BJ (cell line): ENCODE measurements around the gene SEMA3D. TPM values are rescaled to one million over a fixed set of nuclear protein-coding genes. Genes with fewer than 3 reads are reported as not detected.

ENCODE experiments used
- CTCF ChIA-PET: fragments of 350-600 bp; formaldehyde crosslinking; extraction: SDS; loops from one replicate; lab custom pipeline; 2021; ENCODE audit warnings: antibody characterized with exemption, inconsistent platforms; lab: Yijun Ruan, JAX
- POLR2A ChIA-PET: fragments of 300-600 bp; sonication (Branson Sonifier 250); formaldehyde crosslinking; extraction: SDS; loops from one replicate; lab custom pipeline; 2021; ENCODE audit warnings: antibody characterized with exemption; lab: Charles Lee
- DNase-seq: peaks from one replicate; pipeline ENCODE4 v3.0.0-alpha.2; 2011; ENCODE audit warnings: low read depth
- H3K27me3 ChIP-seq: 2 replicates; pipeline ENCODE4 v1.6.0; 2011; ENCODE audit warnings: low read length; ENCODE audit not compliant: control insufficient read depth, insufficient read depth
- H3K36me3 ChIP-seq: 2 replicates; pipeline ENCODE4 v1.5.1; 2011; ENCODE audit warnings: low read length; ENCODE audit not compliant: control insufficient read depth, insufficient read depth
- H3K4me3 ChIP-seq: 2 replicates; pipeline ENCODE4 v1.5.1; 2011; ENCODE audit warnings: low read depth, mild to moderate bottlenecking, control low read depth, low read length
- CTCF ChIP-seq: IDR thresholded peaks from 2 replicates; pipeline ENCODE4 v1.5.1; 2011; ENCODE audit warnings: low read depth, mild to moderate bottlenecking, control low read depth, inconsistent platforms, low read length, moderate library complexity; ENCODE audit not compliant: insufficient read depth
- polyA plus RNA-seq: library from polyadenylated mRNA; depleted of rRNA; stranded (reverse); fragments of >200 nt; gene quantifications from 2 replicates; pipeline ENCODE4 v1.2.3, GENCODE V29; 2011

Gene SEMA3D
- polyA plus RNA-seq, 1 experiment, result 19.9 TPM

DNA sequence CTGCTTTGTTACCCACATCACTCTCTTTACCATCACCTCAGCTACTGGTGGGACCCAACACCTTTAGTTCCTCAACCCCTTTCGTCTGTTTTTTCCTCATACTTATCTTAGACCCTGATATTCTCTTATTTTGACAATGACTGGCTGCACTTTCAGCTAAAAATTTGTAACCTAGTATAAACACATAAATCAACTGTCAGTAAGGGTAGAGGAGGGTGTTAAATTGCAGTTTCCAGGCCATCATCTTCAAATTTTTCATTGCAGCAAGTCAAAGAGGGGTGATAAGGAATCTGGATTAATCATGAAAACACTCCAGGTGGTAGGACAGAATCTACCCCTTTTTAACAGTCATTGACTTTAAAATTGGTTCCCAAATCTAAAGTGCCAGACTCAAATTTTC is 27.9 kb downstream of the SEMA3D start:
- TF ChIP-seq CTCF, result no peak
- DNase-seq, result no peak
- CTCF ChIA-PET, result no interaction called here

GRCh38 chr7:85156661-85157208 is 30.1 kb downstream of the SEMA3D start:
- Histone ChIP-seq H3K36me3 (no peaks in the 10 kb centered on the region), H3K27me3 (no peaks in the 10 kb centered on the region), H3K4me3 (no peak overlapping the region)
- no peak for DNase-seq
- ChIA-PET CTCF (interaction anchor here (1.1 kb wide), 1 partner anchor 107 kb away, joined by 4 read pairs; no protein-coding TSS in a partner anchor), POLR2A (no interaction called here)
- no peak for TF ChIP-seq CTCF

More for the DNA sequence above, 27.9 kb downstream of the SEMA3D start:
- H3K4me3 ChIP-seq, result no peak overlapping the region
- H3K36me3 ChIP-seq, result no peaks in the 10 kb centered on the region
- no peaks in the 10 kb centered on the region for H3K27me3 ChIP-seq
- POLR2A ChIA-PET, result no interaction called here

- Histone ChIP-seq H3K36me3 (no peaks in the 10 kb centered on the region), H3K27me3 (no peaks in the 10 kb centered on the region), H3K4me3 (no peak overlapping the region)
- CTCF ChIA-PET, result no interaction called here
- no peak for TF ChIP-seq CTCF
- POLR2A ChIA-PET, result no interaction called here
- no peak for DNase-seq
These were observed 32.4 kb downstream of the SEMA3D start for GRCh38 chr7:85154282-85154937.

DNA sequence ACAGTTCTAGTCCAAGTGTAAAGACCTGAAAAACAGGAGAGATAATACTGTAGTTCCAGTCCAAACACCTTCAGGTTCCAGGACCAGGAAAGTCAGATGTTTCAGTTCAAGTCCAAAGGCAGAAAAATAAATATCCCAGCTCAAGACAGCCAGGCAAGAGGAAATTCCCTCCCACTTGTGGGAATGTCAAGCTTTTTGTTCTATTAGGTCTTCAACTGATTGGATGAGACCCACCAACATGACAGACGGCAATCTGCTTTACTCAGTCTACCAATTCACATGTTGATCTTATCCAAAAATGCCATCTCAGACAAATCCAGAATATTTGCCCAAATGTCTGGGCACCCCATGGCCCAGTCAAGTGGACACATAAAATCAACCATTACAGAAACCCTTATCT is 33.1 kb downstream of the SEMA3D start:
- ChIA-PET POLR2A (no interaction called here), CTCF (no interaction called here)
- Histone ChIP-seq H3K4me3 (no peak overlapping the region), H3K27me3 (no peaks in the 10 kb centered on the region), H3K36me3 (no peaks in the 10 kb centered on the region)
- no peak for DNase-seq
- no peak for TF ChIP-seq CTCF

GRCh38 chr7:85150624-85151023 is 36.2 kb downstream of the SEMA3D start:
- no peak for TF ChIP-seq CTCF
- Histone ChIP-seq H3K36me3 (no peaks in the 10 kb centered on the region), H3K4me3 (no peak overlapping the region), H3K27me3 (no peaks in the 10 kb centered on the region)
- CTCF ChIA-PET, result no interaction called here
- POLR2A ChIA-PET, result no interaction called here
- DNase-seq, result no peak
